Activated CD4-positive, alpha-beta T cell treated with anti-CD3 and anti-CD28 coated beads, Interleukin-2, amount 50 U/mL, for 16 hours (primary cell): Measurements from ENCODE around the gene TMEM134.
A peak's percentile ranks its signal among the peaks of the same experiment; 100 is the strongest.
"Not testable (repeated sequence)": the region's sequence is repeated elsewhere in the genome, so short reads cannot be mapped to it uniquely, and the experiment has no call there.

Source experiments
- DNase-seq: peaks from one replicate; pipeline ENCODE4 v3.0.0-alpha.2; 2020

The TMEM134 gene

DNA sequence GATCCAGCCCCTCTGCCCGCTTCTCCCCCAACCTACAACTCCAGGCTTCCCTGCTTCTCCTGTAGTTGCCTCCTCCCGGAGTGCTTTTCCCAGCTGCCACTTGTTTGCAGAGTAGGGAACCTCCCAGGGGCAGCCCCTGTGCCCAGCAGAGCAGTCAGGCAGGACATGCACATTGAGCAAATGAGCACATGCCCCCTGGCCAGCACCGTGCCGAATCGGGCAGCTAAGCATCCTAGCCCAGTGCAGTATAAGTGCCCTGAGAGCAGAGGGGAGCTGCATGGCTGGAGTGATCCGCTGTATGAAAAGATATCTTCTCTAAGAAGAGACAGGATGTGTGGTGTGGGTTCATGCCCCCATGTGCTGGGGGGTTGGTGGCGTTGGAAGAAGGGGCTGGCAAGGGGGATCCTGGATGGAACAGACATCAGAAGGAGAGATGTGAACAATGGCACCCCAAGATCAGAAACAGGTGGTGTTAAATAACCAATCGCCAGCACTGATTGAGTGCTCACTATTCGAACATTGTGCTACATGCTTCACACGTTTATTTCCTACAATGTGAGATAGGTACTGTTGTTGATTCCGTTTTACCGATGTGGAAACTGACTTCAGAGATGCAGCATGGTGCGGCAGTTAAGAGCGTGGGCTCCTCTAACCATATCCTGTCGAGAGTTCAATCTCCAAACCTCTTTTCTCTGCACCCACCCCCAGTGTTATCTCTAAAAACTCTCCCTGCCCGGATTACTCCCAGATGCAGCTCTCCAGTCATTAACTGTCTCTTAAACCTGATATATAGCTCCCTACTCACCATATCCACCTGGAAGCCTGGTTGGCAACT lies 15.0 kb upstream of the TMEM134 start:
- DNase-seq = peak; percentile 76

DNA sequence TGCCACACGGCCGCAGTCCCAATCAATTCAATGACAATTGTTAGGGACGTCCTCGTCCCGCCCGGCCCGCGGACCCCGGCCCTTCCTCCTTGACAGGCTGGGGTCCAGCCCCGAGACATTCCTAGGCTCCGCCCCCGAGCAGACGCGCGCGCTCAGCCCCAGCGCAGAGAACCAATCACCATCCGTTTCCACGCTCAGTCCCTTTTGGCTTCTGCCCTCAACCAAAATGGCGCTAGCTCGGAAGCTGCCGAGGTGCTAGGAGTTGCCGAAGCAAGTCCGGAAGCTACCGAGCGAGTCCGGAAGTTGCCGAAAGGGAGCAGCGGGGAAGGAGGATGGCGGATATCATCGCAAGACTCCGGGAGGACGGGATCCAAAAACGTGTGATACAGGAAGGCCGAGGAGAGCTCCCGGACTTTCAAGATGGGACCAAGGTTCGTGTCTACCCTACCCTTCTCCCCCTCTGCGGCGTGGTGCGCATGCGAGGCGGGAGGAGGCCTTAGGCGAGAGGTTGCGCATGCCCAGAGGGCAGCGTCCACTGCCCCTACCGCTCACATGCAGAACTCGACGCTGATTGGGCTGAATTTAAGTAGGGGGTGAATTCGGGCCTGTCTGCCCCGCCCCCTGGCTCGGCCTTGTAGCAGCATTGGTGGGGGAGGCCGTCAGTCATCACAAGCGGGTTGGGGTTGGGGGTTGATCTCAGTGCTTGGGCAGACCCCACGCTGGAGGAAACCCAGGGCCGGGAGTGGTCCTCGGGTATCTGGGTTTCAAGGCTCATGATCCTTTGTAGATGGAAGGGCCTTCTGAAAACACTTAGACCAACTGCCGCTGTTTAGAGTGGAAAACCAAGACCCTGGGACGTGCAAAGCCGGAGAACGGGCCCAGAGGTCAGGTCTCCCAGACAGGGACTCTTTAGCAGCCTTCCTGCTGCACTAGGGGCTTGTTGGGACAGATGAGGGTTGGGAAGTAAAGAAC lies 14.1 kb upstream of the TMEM134 start, which contains the start of gene AIP:
Gene AIP, plus strand, starts transcription at position 200 of the 972 bp plus-strand sequence. Its CDS starts 133 bp downstream, at position 333.
- peak; percentile 99 for DNase-seq

DNA sequence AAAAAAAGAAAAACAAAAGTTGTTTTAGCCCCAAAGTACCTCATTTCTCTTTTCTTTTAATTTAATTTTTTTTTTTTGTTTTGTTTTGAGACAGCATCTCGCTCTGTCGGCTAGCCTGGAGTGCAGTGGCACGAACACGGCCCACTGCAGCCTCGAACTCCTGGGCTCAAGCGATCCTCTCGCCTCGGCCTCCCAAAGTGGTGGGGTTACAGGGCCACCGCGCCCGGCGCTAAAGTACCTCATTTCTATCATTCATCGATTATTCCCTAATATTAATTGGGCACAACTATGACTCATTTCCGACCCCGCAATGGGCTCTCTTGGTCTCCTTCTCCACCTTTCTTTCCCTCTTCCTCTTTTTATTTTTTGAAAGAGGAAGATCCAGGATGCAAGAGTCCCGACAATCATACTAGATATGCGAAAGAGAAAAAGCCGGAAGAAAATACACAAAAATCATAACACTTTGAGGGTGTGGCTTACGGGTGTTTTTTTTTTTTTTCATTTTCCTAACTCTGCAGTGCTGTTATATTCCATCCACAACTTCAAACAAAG lies 13.3 kb upstream of the TMEM134 start:
- DNase-seq = no peak

DNA sequence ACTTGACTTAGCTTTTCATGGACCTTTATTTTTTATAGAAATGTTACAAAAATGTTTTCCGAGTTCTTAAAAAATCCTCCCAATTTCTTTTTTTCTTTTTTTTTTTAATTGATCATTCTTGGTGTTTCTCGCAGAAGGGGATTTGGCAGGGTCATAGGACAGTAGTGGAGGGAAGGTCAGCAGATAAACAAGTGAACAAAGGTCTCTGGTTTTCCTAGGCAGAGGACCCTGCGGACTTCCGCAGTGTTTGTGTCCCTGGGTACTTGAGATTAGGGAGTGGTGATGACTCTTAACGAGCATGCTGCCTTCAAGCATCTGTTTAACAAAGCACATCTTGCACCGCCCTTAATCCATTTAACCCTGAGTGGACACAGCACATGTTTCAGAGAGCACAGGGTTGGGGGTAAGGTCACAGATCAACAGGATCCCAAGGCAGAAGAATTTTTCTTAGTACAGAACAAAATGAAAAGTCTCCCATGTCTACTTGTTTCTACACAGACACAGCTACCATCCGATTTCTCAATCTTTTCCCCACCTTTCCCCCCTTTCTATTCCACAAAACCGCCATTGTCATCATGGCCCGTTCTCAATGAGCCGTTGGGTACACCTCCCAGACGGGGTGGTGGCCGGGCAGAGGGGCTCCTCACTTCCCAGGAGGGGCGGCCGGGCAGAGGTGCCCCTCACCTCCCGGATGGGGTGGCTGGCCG lies 8.4 kb upstream of the TMEM134 start:
- DNase-seq = not testable (repeated sequence)

DNA sequence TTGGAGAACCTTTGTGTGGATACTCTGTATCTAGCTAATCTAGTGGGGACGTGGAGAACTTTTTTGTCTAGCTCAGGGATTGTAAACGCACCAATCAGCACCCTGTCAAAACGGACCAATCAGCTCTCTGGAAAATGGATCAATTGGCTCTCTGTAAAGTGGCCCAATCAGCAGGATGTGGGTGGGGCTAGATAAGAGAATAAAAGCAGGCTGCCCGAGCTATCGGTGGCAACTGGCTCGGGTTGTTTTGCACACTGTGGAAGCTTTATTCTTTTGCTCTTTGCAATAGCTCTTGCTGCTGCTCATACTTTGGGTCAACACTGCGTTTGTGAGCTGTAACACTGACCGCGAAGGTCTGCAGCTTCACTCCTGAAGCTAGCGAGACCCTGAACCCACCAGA lies 7.6 kb upstream of the TMEM134 start:
- not testable (repeated sequence) for DNase-seq

DNA sequence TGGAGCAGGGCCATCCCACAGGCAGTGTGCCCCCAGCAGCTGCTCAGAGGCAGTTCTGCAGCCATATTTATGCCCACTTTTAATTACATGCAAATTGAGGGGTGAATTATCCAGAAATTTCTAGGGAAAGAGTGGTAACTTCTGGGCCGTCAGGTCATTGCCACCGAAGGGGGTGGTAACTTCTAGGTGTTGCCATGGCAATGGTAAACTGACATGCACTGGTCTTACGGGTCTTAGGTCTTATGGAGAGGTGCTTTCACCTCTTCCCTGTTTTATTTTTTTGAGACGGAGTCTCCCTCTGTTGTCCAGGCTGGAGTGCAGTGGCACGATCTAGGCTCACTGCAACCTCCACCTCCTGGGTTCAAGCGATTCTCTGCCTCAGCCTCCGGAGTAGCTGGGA lies 3.8 kb upstream of the TMEM134 start:
- DNase-seq = no peak

DNA sequence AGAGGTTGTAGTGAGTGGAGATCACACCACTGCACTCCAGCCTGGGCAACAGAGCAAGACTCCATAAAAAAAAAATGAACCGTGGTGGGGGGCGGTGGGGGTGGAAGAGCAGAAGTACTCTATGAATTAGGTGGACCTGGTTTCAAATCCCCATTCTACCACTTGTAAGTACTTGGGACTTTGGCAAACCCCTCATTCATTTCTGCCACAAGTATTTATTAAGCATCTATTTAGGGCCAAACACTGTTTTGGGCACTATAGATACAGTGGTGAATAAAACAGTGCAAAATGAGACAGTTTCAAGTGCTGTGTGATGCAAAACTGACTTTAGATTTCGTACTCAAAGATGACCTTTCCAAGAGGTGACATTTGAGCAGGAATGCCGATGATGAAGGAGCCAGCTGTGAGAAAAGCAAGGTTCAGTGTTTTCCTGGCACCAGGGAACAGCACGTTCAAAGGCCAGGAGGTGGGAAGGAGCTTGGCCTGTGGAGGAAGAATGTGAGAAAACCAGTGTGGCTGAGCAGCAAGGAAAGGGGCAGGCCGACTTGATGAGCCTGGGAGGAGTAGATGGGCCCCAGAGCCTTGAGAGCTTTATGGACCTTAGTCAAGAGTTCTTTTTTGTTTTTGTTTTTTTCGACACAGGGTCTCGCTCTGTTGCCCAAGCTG lies 1.4 kb upstream of the TMEM134 start:
- no peak for DNase-seq

DNA sequence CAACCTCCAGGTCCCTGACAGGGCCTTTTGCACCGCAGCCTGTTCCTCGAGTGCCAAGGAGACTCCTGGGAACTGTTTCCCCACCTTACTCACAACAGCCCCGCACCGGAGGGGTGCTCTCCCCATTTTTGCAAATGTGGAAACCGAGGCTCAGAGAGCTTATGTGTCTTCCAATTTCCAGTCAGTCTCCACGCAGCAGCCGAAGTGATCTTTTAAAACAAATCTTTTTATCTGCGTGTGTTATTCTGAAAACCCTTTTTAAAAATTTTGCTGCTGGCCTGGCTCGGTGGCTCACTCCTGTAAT lies 409 bp upstream of the TMEM134 start:
- no peak for DNase-seq

DNA sequence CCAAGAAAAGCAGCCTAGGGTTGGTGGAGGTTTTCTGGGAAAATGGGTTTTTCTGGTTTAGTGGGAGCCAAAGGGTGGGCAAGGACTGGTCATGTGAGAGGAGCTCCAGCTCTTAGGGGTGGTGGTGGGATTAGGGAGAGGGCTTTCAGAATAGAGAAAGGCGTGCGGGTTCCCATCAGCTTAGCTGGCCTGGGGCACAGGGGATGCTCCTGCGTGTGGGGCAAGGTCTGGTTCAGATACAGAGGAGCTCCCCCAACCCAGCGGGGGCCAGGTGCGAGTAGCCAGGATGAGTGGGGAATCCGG lies 644 bp downstream of the TMEM134 start:
- DNase-seq = no peak

DNA sequence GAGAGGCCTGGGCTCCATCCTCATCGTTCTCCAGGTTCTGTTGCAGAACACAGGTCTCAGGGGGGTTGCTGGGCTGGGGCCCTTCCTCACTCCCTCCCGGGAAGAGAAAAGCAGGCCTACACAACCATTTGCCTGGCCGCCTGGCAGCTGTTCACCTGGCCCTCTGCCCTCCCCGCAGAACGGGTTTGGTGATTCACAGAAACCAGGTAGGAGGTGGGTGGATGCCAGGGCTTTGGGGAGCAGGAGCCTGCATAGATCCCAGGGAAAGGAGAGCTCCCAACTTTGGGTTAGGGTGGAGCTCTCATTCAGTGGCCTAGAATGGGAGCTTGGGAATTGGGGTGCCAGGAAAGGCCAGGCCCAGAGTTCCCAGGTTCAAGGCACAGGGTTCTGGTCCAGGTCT lies 995 bp downstream of the TMEM134 start:
- DNase-seq = no peak

DNA sequence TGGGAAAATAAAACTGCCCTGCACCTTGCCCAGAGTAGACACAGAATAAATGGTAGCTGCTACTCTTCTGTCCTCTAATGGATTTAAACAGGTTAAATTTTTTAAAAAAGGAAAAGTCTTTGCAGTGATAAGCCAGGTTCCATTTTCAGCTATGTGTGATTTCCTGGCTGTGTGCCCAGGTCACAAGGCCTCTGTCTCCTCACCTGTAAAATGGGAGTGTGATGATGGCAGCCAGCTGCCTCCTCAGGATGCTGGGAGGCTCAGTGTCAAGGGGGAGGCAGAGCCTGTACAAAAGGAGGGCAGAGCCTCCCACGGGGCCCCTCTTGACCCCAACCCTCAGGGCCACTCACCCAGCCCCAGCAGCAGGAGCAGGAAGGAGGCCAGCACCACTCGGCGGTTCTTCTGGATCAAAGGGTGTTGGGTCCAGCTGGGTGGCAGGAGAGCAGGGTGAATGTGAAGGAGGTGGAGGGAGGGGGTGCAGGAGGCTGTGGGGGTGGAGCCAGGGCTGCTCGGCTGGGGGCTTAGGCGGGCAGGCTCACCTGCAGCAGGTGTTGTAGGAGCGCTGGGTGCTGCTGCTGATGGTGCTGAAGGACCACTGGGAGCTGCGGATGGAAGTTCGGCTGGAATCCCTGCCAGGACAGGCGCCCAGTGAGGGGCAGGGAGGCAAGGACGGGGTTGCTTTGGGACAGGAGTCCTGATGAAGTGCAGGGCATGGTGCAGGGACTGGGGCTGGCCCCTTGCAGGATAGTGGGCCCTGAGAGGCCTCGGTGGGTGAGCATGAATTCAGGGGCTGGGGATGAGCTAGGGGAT lies 1.9 kb downstream of the TMEM134 start:
- DNase-seq = no peak

DNA sequence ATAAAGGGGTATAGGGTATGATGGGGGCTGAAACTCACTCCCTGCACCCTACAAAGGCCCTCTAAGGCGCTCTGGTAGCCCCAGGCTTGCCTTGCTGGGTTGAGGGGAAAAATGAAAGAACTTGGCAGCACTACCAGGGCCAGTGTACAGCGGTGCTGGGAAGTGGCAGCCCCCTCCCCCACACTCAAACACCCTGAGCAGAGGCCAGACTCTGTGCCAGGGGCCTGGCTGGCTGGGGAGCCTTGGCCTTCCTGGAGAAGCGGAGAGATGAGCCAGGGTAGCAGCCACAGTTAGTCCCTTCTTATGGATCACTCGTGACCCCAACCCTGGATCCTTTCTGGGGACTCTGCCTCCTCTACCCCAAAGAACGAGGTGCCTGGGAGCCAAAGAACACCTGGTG lies 2.7 kb downstream of the TMEM134 start:
- DNase-seq = no peak

DNA sequence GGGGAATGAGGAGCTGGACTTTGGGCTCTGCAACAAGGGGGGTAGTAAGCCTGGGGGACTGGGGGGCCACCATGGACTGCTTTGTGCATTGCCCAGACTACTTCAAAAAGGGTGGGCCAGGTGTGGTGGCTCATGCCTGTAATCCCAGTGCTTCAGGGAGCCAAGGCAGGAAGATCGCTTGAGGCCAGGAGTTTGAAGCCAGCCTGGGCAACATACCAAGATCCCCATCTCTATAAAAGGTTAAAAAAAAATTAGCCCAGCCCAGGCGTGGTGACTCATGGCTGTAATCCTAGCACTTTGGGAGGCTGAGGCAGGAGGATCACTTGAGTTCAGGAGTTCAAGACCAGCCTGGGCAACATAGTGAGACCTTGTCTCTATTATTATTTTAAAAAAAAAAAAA lies 3.5 kb downstream of the TMEM134 start:
- not testable (repeated sequence) for DNase-seq

DNA sequence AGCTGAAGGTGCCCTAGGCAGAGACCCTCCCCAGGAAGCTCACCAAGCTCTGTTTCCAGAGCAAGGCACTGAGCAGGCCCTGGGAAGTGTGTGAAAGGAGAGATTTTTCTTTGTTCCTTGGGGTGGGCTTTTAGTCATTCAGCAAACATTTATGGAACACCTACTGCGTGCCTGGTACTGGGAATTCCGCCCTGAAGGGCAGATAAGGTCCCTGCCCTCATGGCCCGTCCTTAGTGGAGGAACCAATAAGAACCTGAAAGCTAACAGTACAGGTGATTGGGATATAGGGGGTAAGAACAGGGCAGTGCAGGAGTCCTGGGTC lies 3.9 kb downstream of the TMEM134 start:
- DNase-seq = no peak

DNA sequence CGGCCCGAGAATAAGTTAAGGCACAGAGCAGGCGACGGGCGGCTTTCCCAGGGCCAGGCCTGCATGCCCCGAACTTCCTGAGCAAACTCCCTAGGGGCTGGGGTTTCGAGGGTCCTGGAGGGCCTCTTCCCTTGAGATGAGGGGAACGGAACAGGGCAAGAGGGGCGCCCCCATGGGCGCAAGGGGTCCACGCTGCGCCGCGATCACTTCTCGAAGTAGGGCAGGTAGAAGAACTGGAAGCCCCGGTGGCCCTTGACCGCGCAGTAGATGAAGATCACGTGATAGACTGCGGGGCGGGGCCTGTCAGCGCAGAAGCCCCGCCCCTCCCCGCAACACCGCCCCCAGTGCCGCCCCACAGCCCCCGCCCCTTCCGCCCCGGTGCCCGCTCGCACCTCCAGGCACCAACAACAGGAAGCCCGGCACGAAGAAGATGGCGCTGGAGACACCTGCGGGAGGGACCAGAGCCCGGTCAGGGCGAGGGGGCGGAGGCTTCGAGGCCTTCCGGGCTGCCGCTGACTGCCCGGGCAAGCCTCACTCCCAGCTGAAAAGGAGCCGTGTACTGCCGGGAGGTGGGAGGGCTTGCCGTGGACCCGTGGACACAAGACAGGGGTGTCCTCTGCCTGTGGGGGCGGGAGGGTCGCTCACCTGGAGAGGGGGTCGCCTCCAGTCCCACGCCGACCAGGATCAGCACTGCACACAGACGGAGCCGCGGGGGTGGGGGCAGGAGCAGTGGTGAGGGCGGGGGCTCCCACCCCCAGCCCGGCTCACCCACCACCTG lies 4.5 kb downstream of the TMEM134 start:
- peak; percentile 96 for DNase-seq

DNA sequence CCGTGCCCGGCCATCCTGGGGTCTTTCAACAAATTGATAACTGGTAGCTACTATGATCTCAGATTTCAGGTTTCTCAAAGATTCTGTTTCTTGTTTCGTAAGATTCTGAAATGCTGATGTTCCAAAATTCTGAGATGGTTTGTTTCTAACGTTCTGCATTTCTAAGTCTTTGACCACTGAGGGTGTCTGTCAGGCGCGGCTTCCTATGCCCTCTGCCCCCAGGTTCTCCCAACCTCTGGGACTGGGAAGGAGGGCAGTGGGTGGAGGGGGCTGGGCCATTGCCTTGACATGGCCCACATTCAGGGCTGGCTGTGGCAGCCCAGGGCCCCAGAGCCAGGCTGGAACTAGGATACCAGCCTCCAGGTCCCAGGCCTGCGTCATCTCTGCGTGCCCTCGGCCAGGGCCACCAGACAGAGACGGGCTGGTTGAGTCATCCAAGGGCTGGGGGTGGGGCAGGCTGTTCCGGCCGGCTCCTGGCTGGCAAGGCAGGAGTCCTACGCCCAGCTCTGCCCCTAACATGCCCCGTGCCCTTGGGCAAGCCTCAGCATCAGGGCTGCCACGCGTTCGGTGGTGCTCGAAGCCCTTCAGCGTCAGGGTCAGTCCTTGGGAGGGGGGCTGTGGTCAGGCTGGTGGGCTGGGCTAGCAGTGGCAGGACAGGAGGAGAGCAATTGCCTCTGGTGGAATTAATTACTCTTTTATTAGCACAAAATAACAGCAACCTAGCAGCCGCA lies 5.2 kb downstream of the TMEM134 start:
- DNase-seq = no peak

DNA sequence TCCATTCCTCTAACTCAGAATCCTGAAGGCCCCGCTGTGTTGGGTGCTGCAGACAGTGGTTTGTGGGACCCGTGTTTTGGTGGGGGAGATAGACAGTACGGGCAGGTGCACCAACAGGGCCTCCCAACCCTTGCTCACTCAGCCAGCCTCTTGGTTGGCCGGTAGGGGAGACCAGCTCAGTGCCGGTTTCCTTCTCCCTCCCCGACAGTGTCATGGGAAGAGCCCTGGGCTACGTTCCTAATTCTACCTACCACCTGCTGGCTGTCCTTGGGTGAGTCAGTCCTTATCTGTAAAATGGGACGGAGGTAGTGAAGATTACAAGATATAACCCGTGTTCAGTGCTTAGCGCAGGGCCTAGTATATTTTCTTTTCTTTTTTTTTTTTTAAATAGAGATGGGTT lies 5.9 kb downstream of the TMEM134 start:
- no peak for DNase-seq

DNA sequence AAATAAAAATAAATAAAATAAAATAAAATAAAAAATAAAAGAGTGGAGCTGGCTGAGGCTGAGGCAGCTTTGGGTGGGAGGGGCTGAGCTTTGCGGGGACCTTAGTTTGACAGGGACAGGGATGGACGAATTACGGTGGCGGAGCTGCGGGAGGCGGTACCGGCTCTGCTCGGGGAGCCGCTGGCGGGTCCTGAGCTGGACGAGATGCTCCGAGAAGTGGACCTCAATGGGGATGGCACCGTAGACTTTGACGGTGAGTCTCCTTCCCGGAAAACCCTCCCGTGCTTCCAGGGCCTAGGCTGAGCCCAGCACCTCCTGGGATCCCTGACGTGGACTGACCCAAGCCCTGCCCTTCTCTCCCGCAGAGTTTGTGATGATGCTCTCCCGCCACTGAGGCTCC lies 10.8 kb downstream of the TMEM134 start:
- no peak for DNase-seq

DNA sequence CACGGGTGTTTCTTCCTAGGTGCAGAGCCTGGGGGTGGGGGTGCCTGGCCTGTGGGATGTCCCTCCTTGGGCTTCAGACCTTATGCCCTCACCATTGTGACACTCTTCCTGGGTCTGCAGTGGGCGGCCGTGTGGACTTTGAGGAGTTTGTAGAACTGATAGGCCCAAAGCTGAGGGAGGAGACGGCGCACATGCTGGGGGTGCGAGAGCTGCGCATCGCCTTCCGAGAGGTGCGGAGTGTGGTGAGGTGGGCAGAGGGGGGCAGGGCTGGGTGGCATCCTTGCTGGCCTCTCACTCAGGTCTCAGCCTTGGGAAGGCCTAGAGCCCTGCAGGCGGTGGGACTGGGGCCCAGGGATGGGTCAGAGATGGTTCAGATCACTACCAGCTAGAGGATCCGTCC lies 11.6 kb downstream of the TMEM134 start:
- DNase-seq = no peak

DNA sequence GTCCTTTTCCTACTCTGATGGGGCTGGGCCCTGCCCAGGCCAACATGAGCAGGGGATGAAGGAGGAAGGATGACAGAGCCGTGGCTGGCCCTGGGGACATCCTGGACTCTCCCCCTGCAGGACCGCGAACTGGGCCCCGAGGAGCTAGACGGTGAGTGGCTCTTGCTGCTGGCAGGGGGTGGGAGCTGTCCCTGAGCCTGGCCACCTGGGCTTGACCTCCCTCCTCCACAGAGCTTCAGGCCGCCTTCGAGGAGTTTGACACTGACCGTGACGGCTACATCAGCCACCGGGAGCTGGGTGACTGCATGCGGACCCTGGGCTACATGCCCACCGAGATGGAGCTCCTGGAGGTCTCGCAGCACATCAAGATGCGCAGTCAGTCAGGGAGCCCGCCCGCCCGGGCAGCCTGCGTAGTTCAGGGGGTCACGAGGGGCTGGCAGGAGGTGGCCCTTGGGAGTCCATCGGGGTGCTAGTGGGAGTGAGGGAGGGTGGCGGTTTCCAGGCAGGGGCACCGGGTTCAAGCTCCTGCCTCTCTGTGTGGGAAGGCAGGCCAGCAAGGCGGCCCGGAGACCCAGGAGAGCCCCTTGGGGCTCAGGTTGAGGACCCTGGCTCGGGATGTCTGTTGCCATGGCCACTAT lies 12.9 kb downstream of the TMEM134 start:
- no peak for DNase-seq
